Karpas-422 (cell line): Measurements from ENCODE around the gene UQCRQ. TPM values are rescaled to one million over a fixed set of nuclear protein-coding genes. Genes with fewer than 3 reads are reported as not detected.
A peak's percentile ranks its signal among the peaks of the same experiment; 100 is the strongest.

Experiments used
- DNase-seq: peaks from one replicate; pipeline ENCODE4 v3.0.0-alpha.2; 2015
- H2AFZ ChIP-seq: fragments of 200-600 bp; sonication (generic); 2 replicates; pipeline ENCODE4 v1.6.1; 2014; ENCODE audit warnings: antibody characterized with exemption, low read length, mixed read lengths
- H3K27ac ChIP-seq: fragments of 200-600 bp; sonication (generic); 2 replicates; pipeline ENCODE4 v1.5.1; 2014; ENCODE audit warnings: mild to moderate bottlenecking, low read length, moderate library complexity
- H3K27me3 ChIP-seq: fragments of 200-600 bp; sonication (generic); 2 replicates; pipeline ENCODE4 v1.6.1; 2014; ENCODE audit warnings: low read length, mixed read lengths
- H3K36me3 ChIP-seq: fragments of 200-600 bp; sonication (generic); 2 replicates; pipeline ENCODE4 v1.6.1; 2014; ENCODE audit warnings: low read length, mixed read lengths; ENCODE audit not compliant: insufficient read depth
- H3K4me1 ChIP-seq: fragments of 200-600 bp; sonication (generic); 2 replicates; pipeline ENCODE4 v1.6.1; 2014; ENCODE audit warnings: mild to moderate bottlenecking, low read length, mixed read lengths
- H3K4me2 ChIP-seq: fragments of 200-600 bp; sonication (generic); 2 replicates; pipeline ENCODE4 v1.6.1; 2014; ENCODE audit warnings: low read length, low read depth, mild to moderate bottlenecking; ENCODE audit not compliant: poor library complexity, severe bottlenecking
- H3K4me3 ChIP-seq: fragments of 200-600 bp; sonication (generic); 2 replicates; pipeline ENCODE4 v1.5.1; 2014; ENCODE audit warnings: mild to moderate bottlenecking, antibody characterized with exemption, low read length, mixed read lengths
- H3K79me2 ChIP-seq: fragments of 200-600 bp; sonication (generic); 2 replicates; pipeline ENCODE4 v1.6.1; 2014; ENCODE audit warnings: mild to moderate bottlenecking, low read length, mixed read lengths
- H3K9ac ChIP-seq: fragments of 200-600 bp; sonication (generic); 2 replicates; pipeline ENCODE4 v1.6.0; 2014; ENCODE audit warnings: low read length
- H3K9me2 ChIP-seq: fragments of 200-600 bp; sonication (generic), shearing (Covaris generic); replicated peaks from 2 replicates; pipeline ENCODE4 v1.6.0; 2014; ENCODE audit warnings: mild to moderate bottlenecking, low read length, moderate library complexity; ENCODE audit not compliant: insufficient read depth
- H3K9me3 ChIP-seq: fragments of 300-700, 200-600 bp; sonication (generic); 2 replicates; pipeline ENCODE4 v1.6.1; 2014; ENCODE audit warnings: low read length, mixed read lengths
- H4K20me1 ChIP-seq: fragments of 200-600 bp; sonication (generic); 2 replicates; pipeline ENCODE4 v1.6.1; 2014; ENCODE audit warnings: mild to moderate bottlenecking, antibody characterized with exemption, low read length, low read depth; ENCODE audit not compliant: insufficient read depth
- total RNA-seq: library from RNA; depleted of rRNA; stranded (reverse); fragments of >200 nt; shearing (Covaris generic); gene quantifications from 2 replicates; pipeline ENCODE4 v1.2.3, GENCODE V29; 2014; ENCODE audit warnings: low replicate concordance

UQCRQ gene
- total RNA-seq, 1 experiment from 2014 or later = 179 TPM

DNA sequence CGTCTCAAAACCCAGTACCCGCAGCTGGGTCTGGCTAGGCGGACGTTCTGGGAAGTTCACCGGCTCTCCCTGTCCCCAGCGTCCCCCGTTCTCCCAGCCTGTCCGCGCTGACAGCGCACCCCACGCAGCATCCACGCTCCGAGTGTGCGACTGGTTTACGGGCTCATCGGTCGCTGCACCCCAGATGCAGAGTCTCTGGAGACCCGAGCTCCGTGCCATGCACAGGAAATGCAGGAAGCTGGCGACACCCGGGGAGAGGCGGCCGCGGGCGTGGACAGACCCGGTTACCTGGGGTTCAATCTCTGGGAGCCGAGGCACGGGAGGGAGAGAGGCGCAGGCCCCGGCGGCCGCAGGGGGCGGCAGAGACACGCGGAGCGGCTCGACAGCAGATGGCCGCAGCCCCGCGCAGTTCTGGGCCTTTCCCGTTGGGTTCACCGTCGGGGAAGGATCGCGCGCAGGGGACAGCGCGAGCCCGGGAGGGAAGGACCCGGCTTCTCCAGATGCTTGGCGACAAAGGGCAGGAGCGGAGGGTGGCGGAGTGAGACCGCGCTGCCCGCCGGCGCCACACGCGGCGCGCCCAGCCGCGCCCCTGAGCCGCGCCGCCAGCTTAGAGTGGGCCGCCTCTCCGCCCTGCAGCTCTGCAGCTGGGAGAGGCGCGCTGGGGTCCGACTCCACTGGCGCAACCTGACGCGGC is 36.6 kb upstream of the UQCRQ start:
- Histone ChIP-seq H3K27ac (no peak overlapping the region), H3K4me2 (peak overlapping the region; percentile 84), H3K9ac (peak overlapping the region; percentile 82), H3K9me3 (no peaks in the 10 kb centered on the region), H3K4me3 (peak overlapping the region; percentile 85), H2AFZ (peak overlapping the region; percentile 96), H4K20me1 (0 out of 2 replicates have a peak, but pooled peaks cover 3% of the 10 kb centered on the region), H3K4me1 (peaks cover 8% of the 10 kb centered on the region), H3K27me3 (no peaks in the 10 kb centered on the region), H3K9me2 (no peaks in the 10 kb centered on the region), H3K79me2 (no peaks in the 10 kb centered on the region), H3K36me3 (no peaks in the 10 kb centered on the region)
- peak; percentile 89 for DNase-seq

DNA sequence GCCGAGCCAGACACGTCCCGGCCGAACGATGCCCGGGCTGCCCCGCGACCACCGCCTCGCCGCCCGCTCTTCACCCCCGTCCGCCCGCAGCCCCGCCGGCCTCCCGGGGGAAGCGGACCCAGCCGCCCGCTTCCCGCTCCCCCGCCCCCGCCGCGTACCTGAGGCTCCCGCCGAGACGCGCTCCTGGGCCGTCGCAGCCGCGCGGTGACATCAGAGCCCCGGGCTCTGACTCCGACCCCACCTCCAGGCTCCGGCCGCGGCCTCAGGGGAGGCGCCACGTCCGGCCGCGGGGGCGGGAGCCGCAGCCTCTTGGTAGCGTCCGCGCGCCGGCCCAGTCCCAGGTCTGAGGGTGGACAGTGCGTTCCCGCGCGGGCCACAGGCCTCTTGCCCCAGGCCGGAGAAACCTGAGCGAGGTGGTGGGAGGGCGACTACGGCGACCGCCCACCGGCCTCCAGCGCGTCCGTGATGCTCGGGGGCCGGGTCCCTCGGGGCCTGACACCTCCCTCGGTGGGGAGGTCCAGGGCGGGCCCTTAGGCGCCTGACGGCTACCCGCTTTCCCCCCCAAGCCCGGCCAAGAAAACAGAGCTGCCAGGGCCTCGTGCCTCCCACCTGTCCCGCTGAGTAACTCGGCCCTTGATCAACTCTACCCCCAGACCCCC is 35.9 kb upstream of the UQCRQ start, which contains the start of gene SHROOM1:
SHROOM1 (minus strand) TSS at position 212 of the 659 bp plus-strand sequence. CDS start 4,507 bp downstream, outside the sequence.
- no peaks in the 10 kb centered on the region for H3K9me3 ChIP-seq
- H3K4me2 ChIP-seq = peak within 1 kb of the TSS; percentile 84
- H3K4me1 ChIP-seq = peaks cover 8% of the 10 kb centered on the region
- H3K36me3 ChIP-seq = no peaks in the 10 kb centered on the region
- peak; percentile 72 for DNase-seq
- no peaks in the 10 kb centered on the region for H3K27me3 ChIP-seq
- peak within 1 kb of the TSS; percentile 82 for H3K9ac ChIP-seq
- 0 out of 2 replicates have a peak, but pooled peaks cover 3% of the 10 kb centered on the region for H4K20me1 ChIP-seq
- H3K9me2 ChIP-seq = no peaks in the 10 kb centered on the region
- peak within 1 kb of the TSS; percentile 85 for H3K4me3 ChIP-seq
- no peaks in the 10 kb centered on the region for H3K79me2 ChIP-seq
- H2AFZ ChIP-seq = peak within 1 kb of the TSS; percentile 96
- no peak within 1 kb of the TSS for H3K27ac ChIP-seq

DNA sequence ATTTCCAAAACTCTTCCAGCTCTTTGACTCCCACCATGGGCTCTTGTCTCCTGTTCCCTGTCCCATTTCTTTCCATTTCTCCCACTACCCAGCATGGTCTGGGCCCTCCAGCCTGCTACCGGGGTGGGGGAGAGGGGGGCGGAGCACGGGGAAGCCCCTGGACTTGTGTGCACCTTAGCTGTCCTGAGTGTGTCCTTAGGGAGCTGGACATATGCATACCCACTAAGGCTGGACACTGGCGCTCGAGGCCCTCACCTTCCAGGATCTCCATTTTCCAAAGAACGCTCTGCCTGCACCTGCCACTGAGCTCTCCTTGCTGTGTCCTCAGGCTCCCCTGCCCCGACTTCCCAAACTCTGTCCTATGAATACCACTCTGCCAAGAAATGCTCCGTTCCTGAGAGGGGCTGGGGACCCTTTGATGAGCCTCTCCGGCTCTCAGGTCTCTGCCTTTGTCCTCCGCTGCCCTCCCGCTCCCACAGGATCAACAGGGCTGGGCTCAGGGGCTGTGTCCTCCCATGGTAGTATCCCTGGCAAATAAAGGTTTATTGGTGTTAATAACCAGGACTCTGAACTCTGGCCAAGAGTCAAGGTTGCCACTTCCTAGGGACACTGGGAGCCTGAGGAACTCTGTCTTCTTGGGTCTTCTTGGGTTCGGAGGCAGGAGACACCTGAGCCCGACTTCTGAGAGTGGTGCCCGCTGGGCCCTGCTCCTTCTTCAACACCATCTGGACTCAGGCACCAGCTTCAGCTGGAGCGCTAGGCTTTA is 35.2 kb upstream of the UQCRQ start:
- Histone ChIP-seq H3K27me3 (no peaks in the 10 kb centered on the region), H3K4me2 (peak overlapping the region; percentile 84), H4K20me1 (0 out of 2 replicates have a peak, but pooled peaks cover 3% of the 10 kb centered on the region), H3K27ac (no peak overlapping the region), H3K36me3 (no peaks in the 10 kb centered on the region), H3K9ac (no peak overlapping the region; the same call in 1 of the 2 replicates), H3K9me3 (no peaks in the 10 kb centered on the region), H3K4me3 (peak overlapping the region; percentile 85; the same call in 1 of the 2 replicates), H2AFZ (0 out of 2 replicates have a peak overlapping the region, but pooled peaks have one; percentile 96), H3K79me2 (no peaks in the 10 kb centered on the region), H3K9me2 (no peaks in the 10 kb centered on the region), H3K4me1 (peaks cover 8% of the 10 kb centered on the region)
- no peak for DNase-seq

DNA sequence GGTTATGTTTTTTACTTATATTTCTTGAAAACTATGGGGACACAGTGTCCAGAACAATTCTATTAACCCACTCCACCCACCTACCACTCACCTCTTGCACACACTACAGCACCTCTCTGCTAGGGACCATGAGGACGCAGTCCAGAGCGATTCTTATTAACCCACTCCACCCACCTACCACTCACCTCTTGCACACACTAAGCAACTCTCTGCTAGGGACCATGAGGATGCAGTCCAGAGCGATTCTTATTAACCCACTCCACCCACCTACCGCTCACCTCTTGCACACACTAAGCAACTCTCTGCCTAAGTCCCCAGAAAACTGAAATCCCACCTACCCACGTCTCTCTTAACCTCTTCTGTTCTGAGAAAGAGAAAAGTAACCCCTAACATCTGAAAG is 33.8 kb upstream of the UQCRQ start:
- Histone ChIP-seq H3K4me1 (peaks cover 8% of the 10 kb centered on the region), H3K9me2 (no peaks in the 10 kb centered on the region), H3K36me3 (no peaks in the 10 kb centered on the region), H3K27ac (no peak overlapping the region), H4K20me1 (0 out of 2 replicates have a peak, but pooled peaks cover 3% of the 10 kb centered on the region), H3K79me2 (no peaks in the 10 kb centered on the region), H3K9ac (no peak overlapping the region), H3K4me2 (no peak overlapping the region), H2AFZ (no peak overlapping the region), H3K4me3 (no peak overlapping the region), H3K9me3 (no peaks in the 10 kb centered on the region), H3K27me3 (no peaks in the 10 kb centered on the region)
- DNase-seq = no peak

DNA sequence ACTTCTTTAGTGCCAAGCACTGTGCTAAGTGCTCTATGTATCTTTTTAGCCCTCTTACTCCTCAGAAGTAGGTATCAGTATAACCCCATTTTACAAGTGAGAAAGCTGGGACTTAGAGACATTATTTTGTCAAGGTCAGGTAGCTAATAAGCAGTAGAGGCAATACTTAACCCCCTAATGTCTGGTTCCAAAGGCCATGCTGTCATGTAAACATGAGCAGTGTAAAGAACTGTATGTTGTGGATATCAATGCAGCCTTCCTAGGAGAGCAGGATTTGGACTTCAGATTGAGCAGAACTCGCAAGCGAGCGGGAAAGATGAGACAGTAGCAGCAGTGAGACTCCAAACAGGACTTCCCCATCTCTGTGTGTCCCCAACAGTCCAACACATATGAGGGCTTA is 32.4 kb upstream of the UQCRQ start:
- no peak for DNase-seq
- H3K9me3 ChIP-seq = no peaks in the 10 kb centered on the region
- peaks cover 8% of the 10 kb centered on the region for H3K4me1 ChIP-seq
- H3K27me3 ChIP-seq = no peaks in the 10 kb centered on the region
- H3K4me3 ChIP-seq = no peak overlapping the region
- H4K20me1 ChIP-seq = 0 out of 2 replicates have a peak, but pooled peaks cover 3% of the 10 kb centered on the region
- H3K36me3 ChIP-seq = no peaks in the 10 kb centered on the region
- H2AFZ ChIP-seq = no peak overlapping the region
- no peaks in the 10 kb centered on the region for H3K79me2 ChIP-seq
- H3K9me2 ChIP-seq = no peaks in the 10 kb centered on the region
- H3K27ac ChIP-seq = no peak overlapping the region
- H3K9ac ChIP-seq = no peak overlapping the region
- H3K4me2 ChIP-seq = no peak overlapping the region

DNA sequence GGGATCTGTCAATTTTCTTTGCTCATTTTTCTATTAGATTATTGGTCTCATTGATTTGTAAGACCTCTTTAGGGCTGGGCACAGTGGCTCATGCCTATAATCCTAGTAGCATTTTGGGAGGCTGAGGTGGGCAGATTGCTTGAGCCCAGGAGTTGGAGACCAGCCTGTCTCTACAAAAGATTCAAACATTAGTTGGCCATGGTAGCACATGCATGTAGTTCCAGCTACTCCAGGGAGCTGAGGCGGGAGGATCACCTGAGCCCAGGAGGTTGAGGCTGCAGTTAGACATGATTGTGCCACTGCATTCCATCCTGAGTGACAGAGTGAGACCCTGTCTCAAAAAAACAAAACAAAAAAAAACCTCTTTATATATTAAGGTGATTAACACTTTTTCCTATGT is 29.6 kb upstream of the UQCRQ start:
- Histone ChIP-seq H3K9me2 (no peaks in the 10 kb centered on the region), H3K9me3 (no peaks in the 10 kb centered on the region), H3K4me3 (no peak overlapping the region), H3K79me2 (no peaks in the 10 kb centered on the region), H3K4me2 (no peak overlapping the region), H3K36me3 (no peaks in the 10 kb centered on the region), H2AFZ (no peak overlapping the region), H4K20me1 (no peaks in the 10 kb centered on the region), H3K4me1 (no peaks in the 10 kb centered on the region), H3K9ac (no peak overlapping the region), H3K27me3 (no peaks in the 10 kb centered on the region), H3K27ac (no peak overlapping the region)
- DNase-seq = no peak

DNA sequence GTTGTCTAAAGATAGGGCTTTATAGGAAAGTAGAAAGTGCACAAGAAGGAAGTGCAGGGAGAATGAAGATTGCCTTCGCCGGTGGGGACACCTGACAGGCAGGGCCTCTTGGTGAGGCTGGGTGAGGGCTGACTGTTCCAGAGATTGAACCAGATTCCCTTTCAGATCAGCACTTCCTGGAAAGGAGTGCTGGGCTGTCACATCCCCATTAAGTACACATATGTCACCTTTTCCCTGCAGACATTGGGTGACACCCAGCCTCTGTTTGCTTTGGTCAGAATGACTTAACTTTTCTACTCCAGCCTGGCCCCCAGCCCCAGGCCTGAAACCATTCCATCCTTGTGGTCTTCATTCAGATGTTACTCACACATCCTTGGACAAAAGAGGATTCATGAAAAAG is 28.6 kb upstream of the UQCRQ start:
- no peaks in the 10 kb centered on the region for H3K9me2 ChIP-seq
- no peak overlapping the region for H3K4me3 ChIP-seq
- no peaks in the 10 kb centered on the region for H3K79me2 ChIP-seq
- no peaks in the 10 kb centered on the region for H3K27me3 ChIP-seq
- H3K4me1 ChIP-seq = no peaks in the 10 kb centered on the region
- no peak overlapping the region for H3K4me2 ChIP-seq
- H2AFZ ChIP-seq = no peak overlapping the region
- H4K20me1 ChIP-seq = no peaks in the 10 kb centered on the region
- H3K9me3 ChIP-seq = no peaks in the 10 kb centered on the region
- H3K27ac ChIP-seq = no peak overlapping the region
- H3K9ac ChIP-seq = no peak overlapping the region
- DNase-seq = no peak
- no peaks in the 10 kb centered on the region for H3K36me3 ChIP-seq
